Measurements from ENCODE around the gene AKR1C1. TPM values are rescaled to one million over a fixed set of nuclear protein-coding genes. Genes with fewer than 3 reads are reported as not detected.

The AKR1C1 gene
- total RNA-seq = 10.5 TPM

DNA sequence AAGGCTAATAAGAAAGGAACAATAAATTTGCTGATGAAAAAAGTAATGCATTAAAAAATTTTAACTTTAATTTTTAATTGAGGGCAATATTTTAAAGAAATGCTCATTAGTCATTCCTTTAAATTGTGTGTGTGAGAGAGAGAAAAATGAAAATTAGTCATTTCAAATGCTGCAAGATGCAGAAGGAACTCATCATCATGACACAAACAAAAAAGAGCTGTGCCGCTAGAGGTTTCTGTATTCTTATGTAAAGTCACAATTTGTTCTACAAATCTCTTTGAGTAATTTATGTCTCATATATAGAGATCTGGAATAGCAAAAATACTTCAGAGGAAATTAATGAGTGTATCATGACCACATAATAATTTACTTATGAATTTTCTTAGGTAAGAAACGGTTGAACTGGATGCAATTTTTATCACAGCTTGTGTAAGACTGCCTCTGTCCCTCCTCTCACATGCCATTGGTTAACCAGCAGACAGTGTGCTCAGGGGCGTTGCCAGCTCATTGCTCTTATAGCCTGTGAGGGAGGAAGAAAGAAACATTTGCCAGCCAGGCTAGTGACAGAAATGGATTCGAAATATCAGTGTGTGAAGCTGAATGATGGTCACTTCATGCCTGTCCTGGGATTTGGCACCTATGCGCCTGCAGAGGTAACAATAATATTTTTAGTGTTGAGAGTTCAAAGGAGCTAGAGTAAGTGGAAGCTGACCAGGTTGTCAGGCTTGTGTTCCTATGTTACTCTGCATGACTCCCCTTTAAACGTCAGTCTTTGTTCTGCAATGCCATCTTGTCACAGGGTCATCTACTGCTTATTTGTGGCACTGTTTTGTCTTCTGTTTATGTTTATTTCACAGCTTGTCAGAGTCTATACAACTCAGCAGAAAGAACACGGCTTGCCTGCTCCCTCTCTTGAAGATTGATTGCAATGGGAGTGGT lies at the start of gene AKR1C1:
Gene AKR1C1 (plus strand): TSS at position 540 of the 939 bp plus-strand sequence. CDS start 30 bp downstream, at position 570.

DNA sequence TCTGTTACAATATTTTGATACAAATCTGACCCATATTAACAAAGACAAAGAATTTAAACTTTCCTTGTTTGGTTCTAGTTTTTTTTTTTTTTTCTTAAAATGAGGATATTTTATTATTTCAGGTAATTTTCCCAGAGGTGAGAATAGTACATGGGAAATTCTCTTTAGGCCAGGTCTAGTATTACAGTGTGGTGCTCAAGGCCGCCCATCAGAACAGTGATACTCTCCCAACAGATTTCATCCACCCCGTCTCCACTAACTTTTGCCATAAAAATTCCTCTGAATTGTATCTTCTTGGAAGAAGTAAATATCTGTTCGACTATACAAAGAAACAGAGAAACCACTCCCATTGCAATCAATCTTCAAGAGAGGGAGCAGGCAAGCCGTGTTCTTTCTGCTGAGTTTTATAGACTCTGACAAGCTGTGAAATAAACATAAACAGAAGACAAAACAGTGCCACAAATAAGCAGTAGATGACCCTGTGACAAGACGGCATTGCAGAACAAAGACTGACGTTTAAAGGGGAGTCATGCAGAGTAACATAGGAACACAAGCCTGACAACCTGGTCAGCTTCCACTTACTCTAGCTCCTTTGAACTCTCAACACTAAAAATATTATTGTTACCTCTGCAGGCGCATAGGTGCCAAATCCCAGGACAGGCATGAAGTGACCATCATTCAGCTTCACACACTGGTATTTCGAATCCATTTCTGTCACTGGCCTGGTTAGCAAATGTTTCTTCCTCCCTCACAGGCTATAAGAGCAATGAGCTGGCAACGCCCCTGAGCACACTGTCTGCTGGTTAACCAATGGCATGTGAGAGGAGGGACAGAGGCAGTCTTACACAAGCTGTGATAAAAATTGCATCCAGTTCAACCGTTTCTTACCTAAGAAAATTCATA lies 40.2 kb downstream of the AKR1C1 start, which contains the start of gene AKR1C2:
Gene AKR1C2 (minus strand): TSS at position 731 of the 903 bp plus-strand sequence. CDS start 22 bp downstream, at position 709.

Other genes with a start within 250 kb of the AKR1C1 start
- gene AKR1E2, start 137.2 kb upstream of the AKR1C1 start, total RNA-seq = 22.1 TPM
- 10.4 TPM for gene AKR1C2, start 40.4 kb downstream of the AKR1C1 start, total RNA-seq
- 6.0 TPM for gene AKR1C3, start 131.0 kb downstream of the AKR1C1 start, total RNA-seq
- gene AKR1C8, start 221.7 kb downstream of the AKR1C1 start, total RNA-seq = 0.27 TPM
- gene AKR1C4, start 233.4 kb downstream of the AKR1C1 start, total RNA-seq = not detected